ENCODE results near the gene OGA.
"Not testable (repeated sequence)": the region's sequence is repeated elsewhere in the genome, so short reads cannot be mapped to it uniquely, and the experiment has no call there.

The OGA gene

DNA sequence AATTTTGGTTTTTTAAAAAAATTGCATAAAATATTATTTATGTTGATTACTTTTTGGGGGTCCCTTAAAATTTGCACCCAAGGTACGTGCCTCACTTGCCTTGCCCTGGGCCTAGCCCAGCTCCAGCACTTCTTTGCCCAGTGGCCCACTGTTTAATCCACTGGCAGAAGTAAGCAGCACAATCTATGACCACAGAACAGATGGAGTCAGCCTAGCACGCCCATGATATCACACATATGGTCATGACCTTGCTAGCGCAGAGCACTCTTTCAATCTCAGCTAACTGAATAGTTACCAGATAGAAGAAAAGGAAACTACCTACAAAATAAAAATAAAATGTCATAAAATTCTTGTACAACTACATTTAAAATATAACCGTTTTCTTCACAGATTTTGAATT is 5.6 kb downstream of the OGA start:
- in situ Hi-C loops (cut with MboI; ENCODE audit: low sequenced_read_pairs), result no loop called here

GRCh38 chr10:101807158-101807557 is 11.1 kb downstream of the OGA start:
- in situ Hi-C loops (cut with MboI; ENCODE audit: low sequenced_read_pairs), result no loop called here

- in situ Hi-C loops (cut with MboI; ENCODE audit: low sequenced_read_pairs), result no loop called here
Measured at GRCh38 chr10:101803511-101803910, 14.7 kb downstream of the OGA start.

DNA sequence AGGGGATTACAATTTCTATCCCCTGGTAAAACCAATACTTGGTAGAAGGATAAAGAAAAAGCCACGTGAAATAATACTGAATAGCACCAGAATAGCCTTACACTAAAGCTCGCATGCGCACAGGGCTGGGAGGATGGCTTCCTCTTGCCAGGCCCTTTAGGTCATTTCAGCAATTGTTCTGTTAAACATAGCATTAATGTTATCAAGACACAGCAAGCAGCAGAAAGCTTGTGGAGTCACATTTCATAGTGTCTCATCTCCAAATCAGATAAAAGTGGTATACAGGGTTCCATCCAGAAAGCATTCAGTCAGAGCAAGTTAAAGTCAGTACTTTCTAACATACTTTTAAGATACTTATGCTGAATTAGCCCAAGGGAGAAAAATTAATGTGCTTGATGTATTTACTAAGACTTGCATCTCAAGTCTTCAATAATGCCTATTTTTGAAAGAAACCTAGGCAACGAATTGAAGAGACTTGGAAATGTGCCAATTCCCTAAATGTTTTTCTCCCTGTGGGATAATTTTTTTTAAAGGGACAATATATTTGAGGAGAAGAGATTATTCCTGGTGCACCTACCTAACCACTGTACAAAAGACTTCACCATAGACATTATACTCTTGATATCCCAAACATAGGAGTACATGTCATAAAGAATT is 20.7 kb downstream of the OGA start:
- in situ Hi-C loops (cut with MboI; ENCODE audit: low sequenced_read_pairs), result no loop called here

- in situ Hi-C loops (cut with MboI; ENCODE audit: low sequenced_read_pairs), result no loop called here
Measured at GRCh38 chr10:101793526-101793925, 24.7 kb downstream of the OGA start.

DNA sequence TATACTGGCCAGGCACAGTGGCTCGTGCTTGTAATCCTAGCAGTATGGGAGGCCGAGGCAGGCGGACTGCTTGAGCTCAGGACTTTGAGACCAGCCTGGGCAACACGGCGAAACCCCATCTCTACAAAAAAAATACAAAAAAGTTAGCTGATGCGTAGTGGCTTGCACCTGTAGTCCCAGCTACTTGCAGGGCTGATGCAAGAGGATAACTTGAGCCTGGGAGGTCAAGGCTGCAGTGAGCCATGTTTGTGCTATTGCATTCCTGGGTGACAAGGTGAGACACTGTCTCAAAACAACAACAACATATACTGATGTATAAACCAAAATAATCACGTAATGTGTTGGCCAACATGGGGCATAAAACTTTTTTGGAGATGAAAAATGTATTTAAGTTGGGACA is 28.6 kb downstream of the OGA start:
- in situ Hi-C loops (cut with MboI; ENCODE audit: low sequenced_read_pairs), result no loop called here

DNA sequence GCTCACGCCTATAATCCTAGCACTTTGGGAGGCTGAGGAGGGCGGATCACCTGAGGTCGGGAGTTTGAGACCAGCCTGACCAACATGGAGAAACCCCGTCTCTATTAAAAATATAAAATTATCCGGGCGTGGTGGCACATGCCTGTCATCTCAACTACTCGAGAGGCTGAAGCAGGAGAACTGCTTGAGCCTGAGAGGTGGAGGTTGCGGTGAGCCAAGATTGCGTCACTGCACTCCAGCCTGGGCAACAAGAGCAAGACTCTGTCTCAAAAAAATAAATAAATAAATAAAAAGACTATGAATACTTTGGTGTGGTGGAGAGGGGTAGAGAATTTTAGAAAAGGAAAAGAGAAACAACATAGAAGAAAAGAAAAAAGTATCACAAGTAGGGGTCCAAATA is 29.0 kb downstream of the OGA start:
- in situ Hi-C loops (cut with MboI; ENCODE audit: low sequenced_read_pairs), result not testable (repeated sequence)

DNA sequence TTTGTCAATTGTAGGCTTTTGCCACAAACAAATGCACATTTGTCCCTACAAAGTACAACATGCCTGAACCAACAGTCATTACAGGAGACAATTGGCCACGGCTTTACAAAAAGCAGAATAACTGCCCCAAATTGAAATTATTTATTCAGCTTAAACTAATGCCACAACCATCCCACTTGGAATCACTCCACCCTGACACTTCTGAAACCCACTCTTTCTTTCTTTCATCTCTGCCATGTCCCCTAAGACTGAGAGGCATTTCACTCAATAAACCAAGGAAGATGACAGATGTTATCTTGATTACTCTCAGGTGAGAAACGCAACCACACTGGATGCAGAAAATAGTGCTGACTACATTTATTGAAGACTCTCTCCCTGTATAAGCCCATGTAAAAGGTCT is 32.4 kb downstream of the OGA start:
- in situ Hi-C loops (cut with MboI; ENCODE audit: low sequenced_read_pairs), result no loop called here

GRCh38 chr10:101784558-101784957 is 33.7 kb downstream of the OGA start:
- in situ Hi-C loops (cut with MboI; ENCODE audit: low sequenced_read_pairs), result no loop called here

DNA sequence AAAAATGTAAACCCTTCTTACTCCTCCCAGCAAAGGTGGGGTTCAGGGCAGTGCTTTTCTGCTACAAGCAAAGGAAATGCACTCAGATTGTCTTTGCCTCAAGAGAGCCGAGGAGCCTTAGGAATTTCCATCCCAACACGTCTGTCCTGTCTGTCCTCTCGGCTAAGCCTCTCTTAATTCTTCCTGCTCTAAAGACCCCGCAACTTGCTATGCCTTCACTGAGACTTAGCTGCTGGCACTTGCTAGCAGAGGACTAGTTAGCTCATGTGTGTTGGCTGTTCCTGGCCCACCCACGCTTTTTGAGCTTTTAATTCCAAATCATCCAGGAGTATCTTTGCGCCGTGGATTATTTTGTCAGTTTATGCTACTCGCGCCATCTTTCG is 34.5 kb downstream of the OGA start:
- in situ Hi-C loops (cut with MboI; ENCODE audit: low sequenced_read_pairs), result no loop called here

- in situ Hi-C loops (cut with MboI; ENCODE audit: low sequenced_read_pairs), result no loop called here
Measured at GRCh38 chr10:101782811-101783735, 35.2 kb downstream of the OGA start, which contains the start of gene NPM3. Gene NPM3, minus strand, starts transcription at chr10:101783446. Its CDS starts 56 bp downstream, at chr10:101783390.

- in situ Hi-C loops (cut with MboI; ENCODE audit: low sequenced_read_pairs), result no loop called here
Measured at GRCh38 chr10:101781984-101782810, 36.0 kb downstream of the OGA start.

GRCh38 chr10:101781655-101781983 is 36.6 kb downstream of the OGA start:
- in situ Hi-C loops (cut with MboI; ENCODE audit: low sequenced_read_pairs), result no loop called here

GRCh38 chr10:101780818-101781654 is 37.2 kb downstream of the OGA start:
- in situ Hi-C loops (cut with MboI; ENCODE audit: low sequenced_read_pairs), result no loop called here

- in situ Hi-C loops (cut with MboI; ENCODE audit: low sequenced_read_pairs), result no loop called here
Measured at GRCh38 chr10:101780187-101780817, 37.9 kb downstream of the OGA start.

- in situ Hi-C loops (cut with MboI; ENCODE audit: low sequenced_read_pairs), result no loop called here
Measured at GRCh38 chr10:101779544-101780186, 38.6 kb downstream of the OGA start.

DNA sequence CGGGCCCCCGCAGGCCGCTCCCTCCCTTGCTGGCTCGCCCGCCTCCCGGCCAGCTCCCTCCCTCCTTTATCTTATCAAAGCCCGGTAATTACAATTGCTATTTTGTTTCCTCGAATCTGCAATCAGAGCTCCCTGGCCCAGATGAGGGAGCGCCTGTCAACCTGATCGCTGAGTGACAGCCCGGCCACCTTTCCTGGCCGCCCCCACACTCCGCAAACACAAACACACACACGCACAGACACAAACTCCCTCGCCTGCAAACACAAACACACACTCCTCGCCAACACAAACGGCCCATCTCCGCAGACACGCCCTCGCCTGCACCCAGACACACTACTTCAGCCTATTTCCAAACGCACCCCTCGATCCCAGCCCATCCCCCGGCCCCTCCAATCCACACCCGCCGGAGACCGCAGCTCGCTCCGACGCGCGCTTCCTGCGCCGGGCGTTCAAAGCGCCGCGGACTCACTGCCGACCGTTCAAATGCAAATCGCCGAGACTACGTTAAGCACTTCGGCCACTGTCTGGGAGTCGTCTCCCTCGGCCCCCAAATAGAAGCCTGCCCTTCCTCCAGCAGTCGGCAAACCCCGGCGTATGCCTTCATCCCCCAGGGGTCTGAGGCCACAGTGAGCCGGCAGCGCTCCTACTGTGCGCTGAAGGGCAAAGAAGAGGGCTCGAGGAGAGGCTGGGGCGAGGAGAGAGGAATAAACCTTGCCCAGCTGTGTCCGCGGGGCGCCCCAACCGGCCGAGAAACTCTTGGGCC is 39.3 kb downstream of the OGA start:
- in situ Hi-C loops (cut with MboI; ENCODE audit: low sequenced_read_pairs), result no loop called here

GRCh38 chr10:101778151-101778780 is 40.0 kb downstream of the OGA start:
- in situ Hi-C loops (cut with MboI; ENCODE audit: low sequenced_read_pairs), result no loop called here
